IPS DF 19.7 (cell line): ENCODE measurements around the gene ADK.

ENCODE experiments used
- DNase-seq: peaks from one replicate; pipeline ENCODE4 v3.0.0-alpha.2; 2013; ENCODE audit warnings: low read depth, low spot score

Gene ADK

GRCh38 chr10:74738052-74738451 lies 587.0 kb downstream of the ADK start:
- DNase-seq = no peak

GRCh38 chr10:74738542-74738941 lies 587.5 kb downstream of the ADK start:
- no peak for DNase-seq

- peak; percentile 12 for DNase-seq
Observed at GRCh38 chr10:74738985-74739567, 588.1 kb downstream of the ADK start.

GRCh38 chr10:74743401-74743800 lies 592.4 kb downstream of the ADK start:
- no peak for DNase-seq

GRCh38 chr10:74745449-74745848 lies 594.4 kb downstream of the ADK start:
- no peak for DNase-seq

GRCh38 chr10:74746813-74747212 lies 595.8 kb downstream of the ADK start:
- DNase-seq = no peak

- DNase-seq = no peak
Observed at GRCh38 chr10:74748468-74749031, 597.5 kb downstream of the ADK start.

GRCh38 chr10:74750848-74751274 lies 599.8 kb downstream of the ADK start:
- DNase-seq = no peak

- no peak for DNase-seq
Observed at GRCh38 chr10:74752371-74753040, 601.5 kb downstream of the ADK start.

- DNase-seq = no peak
Observed at GRCh38 chr10:74753442-74754211, 602.6 kb downstream of the ADK start.

GRCh38 chr10:74754381-74754821 lies 603.4 kb downstream of the ADK start:
- DNase-seq = no peak

- no peak for DNase-seq
Observed at GRCh38 chr10:74755273-74755672, 604.3 kb downstream of the ADK start.
